Thyroid gland (tissue), 4 donors: ENCODE results near the gene FAM200C. TPM values are rescaled to one million over a fixed set of nuclear protein-coding genes. Genes with fewer than 3 reads are reported as not detected.
A peak's percentile ranks its signal among the peaks of the same experiment; 100 is the strongest.

ENCODE experiments used
- DNase-seq, 2 donors: peaks; one replicate each; pipeline ENCODE4 v3.0.0-alpha.2; 2019
- H3K27ac ChIP-seq, 3 donors: fragments of 200-600 bp; sonication (generic); 1 replicate in 2 of 3; 2 replicates in 1 of 3; pipeline ENCODE4 v1.5.1; 2016 to 2019; ENCODE audit warnings: mild to moderate bottlenecking in 1 of 3, moderate library complexity in 1 of 3
- H3K27me3 ChIP-seq: fragments of 200-600 bp; sonication (generic); one replicate; pipeline ENCODE4 v1.5.1; 2019
- H3K36me3 ChIP-seq, 2 donors: fragments of 200-600 bp; sonication (generic); one replicate each; pipeline ENCODE4 v1.5.1; 2016 to 2019
- H3K4me1 ChIP-seq, 2 donors: fragments of 200-600 bp; sonication (generic); one replicate each; pipeline ENCODE4 v1.5.1; 2017 to 2019
- H3K4me3 ChIP-seq, 3 donors: fragments of 200-600 bp; sonication (generic); replicated peaks in 1 of 3; 1 replicate in 2 of 3; 2 replicates in 1 of 3; pipeline ENCODE4 v1.5.1; 2016; ENCODE audit warnings: mild to moderate bottlenecking in 1 of 3
- H3K9me3 ChIP-seq: fragments of 200-600 bp; sonication (generic); one replicate; pipeline ENCODE4 v1.5.1; 2017
- CTCF ChIP-seq, 6 experiments: fragments of 200-600 bp in 3 of 6; fragments of 450-650 bp in 3 of 6; sonication (generic) in 3 of 6; IDR thresholded peaks; one replicate each; pipeline ENCODE4 v1.5.1; 2016 to 2019; ENCODE audit warnings: antibody characterized with exemption in 6 of 6, mild to moderate bottlenecking in 2 of 6, inconsistent platforms in 1 of 6, moderate library complexity in 1 of 6
- POLR2A ChIP-seq, 2 donors: fragments of 450-650 bp; IDR thresholded peaks; one replicate each; pipeline ENCODE4 v1.6.1; 2017; ENCODE audit warnings: antibody characterized with exemption in 2 of 2, mild to moderate bottlenecking in 2 of 2, moderate library complexity in 1 of 2
- WGBS, 2 donors: methylation state at CpG; one replicate each; pipeline ENCODE4 v1.1.5; 2017; 5-methylcytosine and 5-hydroxymethylcytosine counted together
- intact Hi-C: fragments of 100-400 bp; cut with DNase I; formaldehyde crosslinking; loops from one replicate; pipeline ENCODE4 v1.15.1; 2023
- total RNA-seq, 4 donors: library from RNA; depleted of rRNA; stranded (reverse); fragments of >200 nt; gene quantifications; one replicate each; pipeline ENCODE4 v1.2.3, GENCODE V29; 2016

The FAM200C gene
- total RNA-seq, 4 donors from 2014 or later, result 5.8 to 9.0 (median 7.2) TPM

GRCh38 chr5:160421625-160422258 lies 21.9 kb upstream of the FAM200C start, which contains the start of gene PTTG1:
PTTG1 (plus strand) TSS chr5:160421855; CDS start chr5:160422313, 458 bp downstream.
- DNase-seq, result peak; percentile 98 to 99
- H3K4me3 ChIP-seq, result peak within 1 kb of the TSS in 2 of 3 donors; percentile 53 to 55
- 0 to 1% methylated on average over 18 to 39 of the region's 39 CpGs for WGBS, 2 donors
- peak; percentile 47 to 89 for TF ChIP-seq POLR2A (IDR thresholded peaks at IDR 0.05)
- no peak for TF ChIP-seq CTCF (IDR thresholded peaks at IDR 0.05)
- H3K9me3 ChIP-seq, result no peaks in the 10 kb centered on the region
- peaks cover 47 to 48% of the 10 kb centered on the region in 2 donors for H3K4me1 ChIP-seq
- no peaks in the 10 kb centered on the region for H3K27me3 ChIP-seq
- intact Hi-C loops, result no loop called here
- H3K27ac ChIP-seq, result peak within 1 kb of the TSS; percentile 51 to 87 (median 80)
- no peaks in the 10 kb centered on the region for H3K36me3 ChIP-seq

GRCh38 chr5:160420331-160420610 lies 20.4 kb upstream of the FAM200C start:
- intact Hi-C loops, result no loop called here
- H3K27ac ChIP-seq, result no peak overlapping the region
- H3K4me3 ChIP-seq, result no peak overlapping the region
- H3K4me1 ChIP-seq, result peaks cover 40 to 41% of the 10 kb centered on the region in 2 donors
- H3K27me3 ChIP-seq, result no peaks in the 10 kb centered on the region
- H3K36me3 ChIP-seq, result no peaks in the 10 kb centered on the region
- no peaks in the 10 kb centered on the region for H3K9me3 ChIP-seq
- DNase-seq, result no peak
- TF ChIP-seq CTCF (IDR thresholded peaks at IDR 0.05), result no peak
- no peak for TF ChIP-seq POLR2A (IDR thresholded peaks at IDR 0.05)

GRCh38 chr5:160419458-160420330 lies 19.8 kb upstream of the FAM200C start:
- H3K27ac ChIP-seq, result peak overlapping the region; percentile 83 to 91 (median 87)
- peaks cover 0 to 3% of the 10 kb centered on the region in 2 donors for H3K36me3 ChIP-seq
- no peaks in the 10 kb centered on the region for H3K9me3 ChIP-seq
- H3K27me3 ChIP-seq, result no peaks in the 10 kb centered on the region
- peak overlapping the region in 2 of 3 donors; percentile 63 to 94 for H3K4me3 ChIP-seq
- H3K4me1 ChIP-seq, result peaks cover 36 to 37% of the 10 kb centered on the region in 2 donors
- WGBS, 2 donors, result 45 to 46% methylated on average over 11 of the region's 11 CpGs
- TF ChIP-seq CTCF (IDR thresholded peaks at IDR 0.05) (no peak), POLR2A (IDR thresholded peaks at IDR 0.05) (no peak)
- no peak for DNase-seq
- intact Hi-C loops, result no loop called here

GRCh38 chr5:160418561-160419457 lies 19.0 kb upstream of the FAM200C start, which contains the start of gene SLU7:
SLU7 (minus strand) TSS chr5:160419081; CDS start chr5:160415294, 3,787 bp downstream.
- no peaks in the 10 kb centered on the region for H3K9me3 ChIP-seq
- peaks cover 30 to 31% of the 10 kb centered on the region in 2 donors for H3K4me1 ChIP-seq
- H3K27ac ChIP-seq, result peak within 1 kb of the TSS; percentile 83 to 91 (median 87)
- intact Hi-C loops, result no loop called here
- 1% methylated on average over 46 to 48 of the region's 48 CpGs for WGBS, 2 donors
- peak within 1 kb of the TSS; percentile 63 to 94 (median 77) for H3K4me3 ChIP-seq
- H3K27me3 ChIP-seq, result no peaks in the 10 kb centered on the region
- TF ChIP-seq POLR2A (IDR thresholded peaks at IDR 0.05) (peak in 1 of 2 donors; percentile 79), CTCF (IDR thresholded peaks at IDR 0.05) (no peak)
- H3K36me3 ChIP-seq, result peaks cover 5 to 12% of the 10 kb centered on the region in 2 donors
- DNase-seq, result peak; percentile 94 to 96
